GM12878 (cell line): ENCODE measurements around the gene SOX5. TPM values are rescaled to one million over a fixed set of nuclear protein-coding genes. Genes with fewer than 3 reads are reported as not detected.

Source experiments
- ATAC-seq: fragments of 200-7000 bp; cut with Tn5 transposase; 3 replicates; pipeline ENCODE4 v1.9.1; 2020; ENCODE audit warnings: mild to moderate bottlenecking, moderate library complexity
- BruUV-seq: library from RNA; stranded (reverse); fragments of 400-500 nt; replicated peaks from 2 replicates; lab custom pipeline; 2021; lab: Mats Ljungman, UMichigan
- CTCF ChIA-PET: fragments of 300-600 bp; sonication (Branson Sonifier 250); formaldehyde crosslinking; extraction: SDS; loops from one replicate; lab custom pipeline; 2021; ENCODE audit warnings: inconsistent platforms; lab: Yijun Ruan, JAX
- POLR2A ChIA-PET: fragments of 350-600 bp; formaldehyde crosslinking; extraction: SDS; loops from one replicate; lab custom pipeline; 2021; ENCODE audit warnings: inconsistent platforms; lab: Charles Lee
- RAD21 ChIA-PET: fragments of 300-600 bp; sonication (Branson Sonifier 250); formaldehyde crosslinking; loops from one replicate; lab custom pipeline; 2023; ENCODE audit warnings: antibody characterized with exemption; ENCODE audit not compliant: unreplicated experiment; lab: Charles Lee
- SMC1A ChIA-PET: fragments of 300-600 bp; sonication (Branson Sonifier 250); formaldehyde crosslinking; loops from one replicate; lab custom pipeline; 2023; ENCODE audit not compliant: unreplicated experiment, uncharacterized antibody; lab: Charles Lee
- DNase-seq: peaks from one replicate; pipeline ENCODE4 v3.0.0-alpha.2; 2011; ENCODE audit warnings: low read depth, low spot score
- FAIRE-seq: peaks from 3 replicates; lab custom pipeline; 2011; peaks lifted over from hg19 to GRCh38; lab: Jason Lieb, UNC
- H2AFZ ChIP-seq: 2 replicates; pipeline ENCODE4 v1.6.0; 2011; ENCODE audit warnings: low read depth, low read length, control low read depth; ENCODE audit not compliant: control insufficient read depth
- H3K27ac ChIP-seq: 2 replicates; pipeline ENCODE4 v1.5.1; 2011; ENCODE audit warnings: control low read depth; ENCODE audit not compliant: control insufficient read depth, insufficient read depth
- H3K27me3 ChIP-seq, 2 experiments: replicated peaks in 1 of 2; 2 replicates each; pipeline versions ENCODE4 v1.6.0 to v1.6.1; 2011; ENCODE audit warnings: low read length in 1 of 2; ENCODE audit not compliant: control insufficient read depth in 2 of 2, insufficient read depth in 2 of 2
- H3K36me3 ChIP-seq, 2 experiments: 2 replicates each; pipeline ENCODE4 v1.5.1; 2011; ENCODE audit warnings: low read length in 1 of 2; ENCODE audit not compliant: control insufficient read depth in 2 of 2, insufficient read depth in 2 of 2
- H3K4me1 ChIP-seq: 2 replicates; pipeline ENCODE4 v1.6.1; 2011; ENCODE audit warnings: mild to moderate bottlenecking, low read length, moderate library complexity, mixed read lengths; ENCODE audit not compliant: control insufficient read depth, insufficient read depth
- H3K4me2 ChIP-seq: 2 replicates; pipeline ENCODE4 v1.6.0; 2011; ENCODE audit warnings: control low read depth; ENCODE audit not compliant: control insufficient read depth, insufficient read depth
- H3K4me3 ChIP-seq: fragments of 200-600 bp; sonication (generic); 2 replicates; pipeline ENCODE4 v1.5.1; 2016
- H3K79me2 ChIP-seq: 2 replicates; pipeline ENCODE4 v1.6.0; 2011; ENCODE audit warnings: low read length; ENCODE audit not compliant: control insufficient read depth, insufficient read depth
- H3K9ac ChIP-seq: 2 replicates; pipeline ENCODE4 v1.8.0; 2011; ENCODE audit warnings: low read length, control low read depth, mixed read lengths; ENCODE audit not compliant: control insufficient read depth, insufficient read depth
- H3K9me3 ChIP-seq: replicated peaks from 3 replicates; pipeline ENCODE4 v1.5.1; 2011; ENCODE audit warnings: mild to moderate bottlenecking, low read length; ENCODE audit not compliant: control insufficient read depth, insufficient read depth
- H4K20me1 ChIP-seq: 2 replicates; pipeline ENCODE4 v1.6.0; 2011; ENCODE audit not compliant: control insufficient read depth, insufficient read depth
- CBX5 ChIP-seq: sonication (generic); IDR thresholded peaks from 2 replicates; pipeline ENCODE4 v1.6.1; 2016; ENCODE audit warnings: low read depth, moderate library complexity, mild to moderate bottlenecking, inconsistent platforms
- FOXK2 ChIP-seq: fragments of 450-650 bp; IDR thresholded peaks from 2 replicates; pipeline ENCODE4 v1.6.1; 2017; ENCODE audit warnings: mild to moderate bottlenecking, moderate library complexity
- IKZF1 ChIP-seq: fragments of 450-650 bp; conservative IDR thresholded peaks from 2 replicates; pipeline ENCODE4 v1.6.1; 2017; ENCODE audit warnings: antibody characterized with exemption, mild to moderate bottlenecking
- NBN ChIP-seq: fragments of 450-650 bp; IDR thresholded peaks from 2 replicates; pipeline ENCODE4 v1.6.1; 2016
- RAD21 ChIP-seq: IDR thresholded peaks from 2 replicates; pipeline ENCODE4 v1.6.1; 2011; ENCODE audit warnings: mild to moderate bottlenecking, low read depth, low read length, moderate library complexity; ENCODE audit not compliant: insufficient read depth
- RAD51 ChIP-seq: fragments of 450-650 bp; IDR thresholded peaks from 2 replicates; pipeline ENCODE4 v1.6.1; 2016; ENCODE audit warnings: moderate library complexity, mild to moderate bottlenecking, inconsistent platforms
- SIN3A ChIP-seq: IDR thresholded peaks from 2 replicates; pipeline ENCODE4 v1.6.1; 2012; ENCODE audit warnings: low read depth, low read length, improper control_type of control experiment
- ZBED1 ChIP-seq: IDR thresholded peaks from 2 replicates; pipeline ENCODE4 v1.6.1; 2016; ENCODE audit warnings: borderline replicate concordance
- ZNF384 ChIP-seq: IDR thresholded peaks from 2 replicates; pipeline ENCODE4 v1.6.1; 2012; ENCODE audit warnings: low read depth, mild to moderate bottlenecking, low read length, improper control_type of control experiment, borderline replicate concordance
- WGBS: methylation state at CpG from one replicate; pipeline ENCODE4 v1.1.6; 2016; ENCODE audit warnings: low lambda C conversion rate; ENCODE audit not compliant: insufficient replicate concordance, insufficient coverage; ENCODE audit errors: missing lambda C conversion rate; 5-methylcytosine and 5-hydroxymethylcytosine counted together
- in situ Hi-C: fragments of 300-500 bp; cut with MboI; formaldehyde crosslinking; loops from 9 replicates; pipeline ENCODE4 v1.14.3; 2018; ENCODE audit warnings: mixed read lengths
- intact Hi-C: fragments of 100-400 bp; cut with micrococcal nuclease; formaldehyde crosslinking; loops from one replicate; pipeline ENCODE4 v1.14.2; 2022; ENCODE audit not compliant: unreplicated experiment
- polyA plus RNA-seq, 11 experiments: library from polyadenylated mRNA; depleted of rRNA in 4 of 11; unstranded in 6 of 11; stranded (reverse) in 5 of 11; fragments of >200 nt; fragmentation: Nextera tagmentation in 4 of 11; fragmentation: Illumina TruSeq in 1 of 11; extraction: Ambion mirVana in 4 of 11; extraction: Trizol in 1 of 11; gene quantifications; 1 replicate in 1 of 11; 2 replicates in 10 of 11; pipeline versions ENCODE4 v1.2.1 to v1.2.3, GENCODE V29; 2011 to 2016; ENCODE audit warnings: inconsistent platforms in 2 of 11, missing spikeins in 2 of 11, low read depth in 1 of 11
- total RNA-seq, 4 experiments: library from RNA; depleted of rRNA in 3 of 4; stranded (reverse); fragments of >200 nt in 3 of 4; fragmentation: Illumina TruSeq in 1 of 4; extraction: Trizol in 1 of 4; gene quantifications; 2 replicates each; pipeline versions ENCODE4 v1.2.1 to v1.2.3, GENCODE V29; 2013 to 2021
- TF ChIP-seq, protein P1 (sequence below): IDR thresholded peaks from 2 replicates; pipeline ENCODE4 v1.6.1; 2011; ENCODE audit warnings: mild to moderate bottlenecking, low read depth, low read length, moderate library complexity; ENCODE audit not compliant: insufficient replicate concordance
- TF ChIP-seq, protein P2 (sequence below): fragments of 450-650 bp; formaldehyde crosslinking; IDR thresholded peaks from 2 replicates; pipeline ENCODE4 v1.5.0; 2022; ENCODE audit warnings: mild to moderate bottlenecking, missing genetic modification characterization
- TF ChIP-seq, protein P3 (sequence below): IDR thresholded peaks from 2 replicates; pipeline ENCODE4 v1.6.1; 2011; ENCODE audit warnings: low read depth, mild to moderate bottlenecking, low read length, moderate library complexity, borderline replicate concordance; ENCODE audit errors: extremely low read depth
- TF ChIP-seq, protein P4 (sequence below): fragments of 450-650 bp; IDR thresholded peaks from 2 replicates; pipeline ENCODE4 v1.6.1; 2017; ENCODE audit warnings: mild to moderate bottlenecking, moderate library complexity

SOX5 gene
- total and polyA plus RNA-seq, 10 of the 15 experiments (the other 5 are each of a cell fraction or from before 2014, with no cell fraction given): 0.08 to 1.0 (median 0.24) TPM

- TF ChIP-seq NBN (no peak), RAD51 (no peak), RAD21 (no peak), ZBED1 (no peak), IKZF1 (no peak), FOXK2 (no peak), ZNF384 (no peak), CBX5 (no peak), SIN3A (no peak)
- TF ChIP-seq, protein P1, sequence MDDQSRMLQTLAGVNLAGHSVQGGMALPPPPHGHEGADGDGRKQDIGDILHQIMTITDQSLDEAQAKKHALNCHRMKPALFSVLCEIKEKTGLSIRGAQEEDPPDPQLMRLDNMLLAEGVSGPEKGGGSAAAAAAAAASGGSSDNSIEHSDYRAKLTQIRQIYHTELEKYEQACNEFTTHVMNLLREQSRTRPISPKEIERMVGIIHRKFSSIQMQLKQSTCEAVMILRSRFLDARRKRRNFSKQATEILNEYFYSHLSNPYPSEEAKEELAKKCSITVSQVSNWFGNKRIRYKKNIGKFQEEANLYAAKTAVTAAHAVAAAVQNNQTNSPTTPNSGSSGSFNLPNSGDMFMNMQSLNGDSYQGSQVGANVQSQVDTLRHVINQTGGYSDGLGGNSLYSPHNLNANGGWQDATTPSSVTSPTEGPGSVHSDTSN: no peak
- TF ChIP-seq, protein P2, sequence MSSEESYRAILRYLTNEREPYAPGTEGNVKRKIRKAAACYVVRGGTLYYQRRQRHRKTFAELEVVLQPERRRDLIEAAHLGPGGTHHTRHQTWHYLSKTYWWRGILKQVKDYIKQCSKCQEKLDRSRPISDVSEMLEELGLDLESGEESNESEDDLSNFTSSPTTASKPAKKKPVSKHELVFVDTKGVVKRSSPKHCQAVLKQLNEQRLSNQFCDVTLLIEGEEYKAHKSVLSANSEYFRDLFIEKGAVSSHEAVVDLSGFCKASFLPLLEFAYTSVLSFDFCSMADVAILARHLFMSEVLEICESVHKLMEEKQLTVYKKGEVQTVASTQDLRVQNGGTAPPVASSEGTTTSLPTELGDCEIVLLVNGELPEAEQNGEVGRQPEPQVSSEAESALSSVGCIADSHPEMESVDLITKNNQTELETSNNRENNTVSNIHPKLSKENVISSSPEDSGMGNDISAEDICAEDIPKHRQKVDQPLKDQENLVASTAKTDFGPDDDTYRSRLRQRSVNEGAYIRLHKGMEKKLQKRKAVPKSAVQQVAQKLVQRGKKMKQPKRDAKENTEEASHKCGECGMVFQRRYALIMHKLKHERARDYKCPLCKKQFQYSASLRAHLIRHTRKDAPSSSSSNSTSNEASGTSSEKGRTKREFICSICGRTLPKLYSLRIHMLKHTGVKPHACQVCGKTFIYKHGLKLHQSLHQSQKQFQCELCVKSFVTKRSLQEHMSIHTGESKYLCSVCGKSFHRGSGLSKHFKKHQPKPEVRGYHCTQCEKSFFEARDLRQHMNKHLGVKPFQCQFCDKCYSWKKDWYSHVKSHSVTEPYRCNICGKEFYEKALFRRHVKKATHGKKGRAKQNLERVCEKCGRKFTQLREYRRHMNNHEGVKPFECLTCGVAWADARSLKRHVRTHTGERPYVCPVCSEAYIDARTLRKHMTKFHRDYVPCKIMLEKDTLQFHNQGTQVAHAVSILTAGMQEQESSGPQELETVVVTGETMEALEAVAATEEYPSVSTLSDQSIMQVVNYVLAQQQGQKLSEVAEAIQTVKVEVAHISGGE (CRISPR knock-in tag): no peak
- TF ChIP-seq, protein P3, sequence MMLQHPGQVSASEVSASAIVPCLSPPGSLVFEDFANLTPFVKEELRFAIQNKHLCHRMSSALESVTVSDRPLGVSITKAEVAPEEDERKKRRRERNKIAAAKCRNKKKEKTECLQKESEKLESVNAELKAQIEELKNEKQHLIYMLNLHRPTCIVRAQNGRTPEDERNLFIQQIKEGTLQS: no peak
- TF ChIP-seq, protein P4, sequence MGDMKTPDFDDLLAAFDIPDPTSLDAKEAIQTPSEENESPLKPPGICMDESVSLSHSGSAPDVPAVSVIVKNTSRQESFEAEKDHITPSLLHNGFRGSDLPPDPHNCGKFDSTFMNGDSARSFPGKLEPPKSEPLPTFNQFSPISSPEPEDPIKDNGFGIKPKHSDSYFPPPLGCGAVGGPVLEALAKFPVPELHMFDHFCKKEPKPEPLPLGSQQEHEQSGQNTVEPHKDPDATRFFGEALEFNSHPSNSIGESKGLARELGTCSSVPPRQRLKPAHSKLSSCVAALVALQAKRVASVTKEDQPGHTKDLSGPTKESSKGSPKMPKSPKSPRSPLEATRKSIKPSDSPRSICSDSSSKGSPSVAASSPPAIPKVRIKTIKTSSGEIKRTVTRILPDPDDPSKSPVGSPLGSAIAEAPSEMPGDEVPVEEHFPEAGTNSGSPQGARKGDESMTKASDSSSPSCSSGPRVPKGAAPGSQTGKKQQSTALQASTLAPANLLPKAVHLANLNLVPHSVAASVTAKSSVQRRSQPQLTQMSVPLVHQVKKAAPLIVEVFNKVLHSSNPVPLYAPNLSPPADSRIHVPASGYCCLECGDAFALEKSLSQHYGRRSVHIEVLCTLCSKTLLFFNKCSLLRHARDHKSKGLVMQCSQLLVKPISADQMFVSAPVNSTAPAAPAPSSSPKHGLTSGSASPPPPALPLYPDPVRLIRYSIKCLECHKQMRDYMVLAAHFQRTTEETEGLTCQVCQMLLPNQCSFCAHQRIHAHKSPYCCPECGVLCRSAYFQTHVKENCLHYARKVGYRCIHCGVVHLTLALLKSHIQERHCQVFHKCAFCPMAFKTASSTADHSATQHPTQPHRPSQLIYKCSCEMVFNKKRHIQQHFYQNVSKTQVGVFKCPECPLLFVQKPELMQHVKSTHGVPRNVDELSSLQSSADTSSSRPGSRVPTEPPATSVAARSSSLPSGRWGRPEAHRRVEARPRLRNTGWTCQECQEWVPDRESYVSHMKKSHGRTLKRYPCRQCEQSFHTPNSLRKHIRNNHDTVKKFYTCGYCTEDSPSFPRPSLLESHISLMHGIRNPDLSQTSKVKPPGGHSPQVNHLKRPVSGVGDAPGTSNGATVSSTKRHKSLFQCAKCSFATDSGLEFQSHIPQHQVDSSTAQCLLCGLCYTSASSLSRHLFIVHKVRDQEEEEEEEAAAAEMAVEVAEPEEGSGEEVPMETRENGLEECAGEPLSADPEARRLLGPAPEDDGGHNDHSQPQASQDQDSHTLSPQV: no peak
- H3K4me3 ChIP-seq: no peak overlapping the region
- no peak for FAIRE-seq
- BruUV-seq: no TSS peak
- ChIA-PET POLR2A (no interaction called here), SMC1A (interaction anchor here (1.6 to 1.8 kb wide), 2 partner anchors 9 to 14 kb away, joined by 4 read pairs; no protein-coding TSS in a partner anchor), CTCF (interaction anchor here (0.7 kb wide), 1 partner anchor 13 kb away, joined by 3 read pairs; no protein-coding TSS in a partner anchor), RAD21 (no interaction called here)
- DNase-seq: no peak
- no peak overlapping the region for H3K9ac ChIP-seq
- ATAC-seq: no peak
- H3K79me2 ChIP-seq: no peaks in the 10 kb centered on the region
- intact Hi-C loops (no loop called here), in situ Hi-C loops (no loop called here)
- H2AFZ ChIP-seq: no peak overlapping the region
- no peaks in the 10 kb centered on the region for H3K36me3 ChIP-seq
- no peaks in the 10 kb centered on the region for H3K27me3 ChIP-seq
- no peaks in the 10 kb centered on the region for H4K20me1 ChIP-seq
- no peaks in the 10 kb centered on the region for H3K9me3 ChIP-seq
- H3K27ac ChIP-seq: no peak overlapping the region
- no peak overlapping the region for H3K4me2 ChIP-seq
- H3K4me1 ChIP-seq: no peaks in the 10 kb centered on the region
- WGBS: 38% methylated on average over 2 of the region's 2 CpGs
These were observed 465.2 kb downstream of the SOX5 start for GRCh38 chr12:23484238-23484637.
